SK-N-SH treated with all-trans-retinoic acid at 6 μM for 48 hours (cell line): Measurements from ENCODE around the gene ARHGAP24.

Experiments
- ATAC-seq: fragments of 200-7000 bp; cut with Tn5 transposase; 3 replicates; pipeline ENCODE4 v1.9.1; 2020; ENCODE audit warnings: mild to moderate bottlenecking, moderate library complexity
- ARNTL ChIP-seq: fragments of 450-650 bp; formaldehyde crosslinking; IDR thresholded peaks from 2 replicates; pipeline ENCODE4 v1.5.0; 2020; ENCODE audit warnings: low read depth, mild to moderate bottlenecking, moderate library complexity, borderline replicate concordance
- BACH2 ChIP-seq: fragments of 250-450 bp; sonication (Bioruptor Pico); IDR thresholded peaks from 2 replicates; pipeline ENCODE4 v1.9.0; 2021; ENCODE audit warnings: mild to moderate bottlenecking, borderline replicate concordance
- CSDC2 ChIP-seq: fragments of 250-450 bp; sonication (Bioruptor Pico); IDR thresholded peaks from 2 replicates; pipeline ENCODE4 v1.5.0; 2020; ENCODE audit warnings: mild to moderate bottlenecking, moderate library complexity
- CSRNP3 ChIP-seq: fragments of 250-450 bp; sonication (Bioruptor Pico); IDR thresholded peaks from 2 replicates; pipeline ENCODE4 v1.5.1; 2021; ENCODE audit warnings: mild to moderate bottlenecking, moderate library complexity
- ESRRG ChIP-seq: fragments of 250-450 bp; sonication (Bioruptor Pico); IDR thresholded peaks from 2 replicates; pipeline ENCODE4 v1.6.1; 2021; ENCODE audit warnings: mild to moderate bottlenecking
- GLIS3 ChIP-seq: fragments of 250-450 bp; sonication (Bioruptor Pico); IDR thresholded peaks from 2 replicates; pipeline ENCODE4 v1.5.0; 2020; ENCODE audit warnings: mild to moderate bottlenecking, moderate library complexity
- ISL1 ChIP-seq: fragments of 250-450 bp; sonication (Bioruptor Pico); IDR thresholded peaks from 2 replicates; pipeline ENCODE4 v2.1.2; 2022; ENCODE audit warnings: mild to moderate bottlenecking, moderate library complexity
- OSR1 ChIP-seq: fragments of 250-450 bp; sonication (Bioruptor Pico); IDR thresholded peaks from 2 replicates; pipeline ENCODE4 v1.8.0; 2022; ENCODE audit warnings: moderate library complexity, mild to moderate bottlenecking, inconsistent platforms
- PATZ1 ChIP-seq: fragments of 250-450 bp; sonication (Bioruptor Pico); IDR thresholded peaks from 2 replicates; pipeline ENCODE4 v1.8.0; 2020; ENCODE audit warnings: mild to moderate bottlenecking, moderate library complexity, borderline replicate concordance
- POU6F1 ChIP-seq: fragments of 250-450 bp; sonication (Bioruptor Pico); IDR thresholded peaks from 2 replicates; pipeline ENCODE4 v1.8.0; 2021; ENCODE audit warnings: low read depth, mild to moderate bottlenecking, moderate library complexity, borderline replicate concordance
- PPARA ChIP-seq: fragments of 250-450 bp; sonication (Bioruptor Pico); IDR thresholded peaks from 2 replicates; pipeline ENCODE4 v1.5.0; 2020; ENCODE audit warnings: mild to moderate bottlenecking, borderline replicate concordance
- RARB ChIP-seq: fragments of 250-450 bp; sonication (Bioruptor Pico); IDR thresholded peaks from 2 replicates; pipeline ENCODE4 v1.8.0; 2021; ENCODE audit warnings: mild to moderate bottlenecking, moderate library complexity
- SNAI2 ChIP-seq: fragments of 250-450 bp; sonication (Bioruptor Pico); IDR thresholded peaks from 2 replicates; pipeline ENCODE4 v1.5.0; 2020; ENCODE audit warnings: mild to moderate bottlenecking, moderate library complexity
- TCF4 ChIP-seq: fragments of 250-450 bp; sonication (Bioruptor Pico); IDR thresholded peaks from 2 replicates; pipeline ENCODE4 v1.8.0; 2021; ENCODE audit warnings: mild to moderate bottlenecking, moderate library complexity, borderline replicate concordance
- TSHZ2 ChIP-seq: fragments of 250-450 bp; sonication (Bioruptor Pico); IDR thresholded peaks from 2 replicates; pipeline ENCODE4 v1.5.0; 2020; ENCODE audit warnings: mild to moderate bottlenecking, moderate library complexity
- ZC3H10 ChIP-seq: fragments of 250-450 bp; sonication (Bioruptor Pico); IDR thresholded peaks from 2 replicates; pipeline ENCODE4 v1.5.1; 2021; ENCODE audit warnings: mild to moderate bottlenecking, moderate library complexity
- ZFP3 ChIP-seq: fragments of 250-450 bp; sonication (Bioruptor Pico); IDR thresholded peaks from 2 replicates; pipeline ENCODE4 v1.5.0; 2020; ENCODE audit warnings: mild to moderate bottlenecking, moderate library complexity
- ZFP30 ChIP-seq: fragments of 450-650 bp; formaldehyde crosslinking; IDR thresholded peaks from 2 replicates; pipeline ENCODE4 v1.5.0; 2022; ENCODE audit warnings: mild to moderate bottlenecking, moderate library complexity
- ZNF565 ChIP-seq: fragments of 450-650 bp; formaldehyde crosslinking; conservative IDR thresholded peaks from 2 replicates; pipeline ENCODE4 v1.5.0; 2020; ENCODE audit warnings: low read depth, mild to moderate bottlenecking, moderate library complexity
- ZNF70 ChIP-seq: fragments of 450-650 bp; formaldehyde crosslinking; IDR thresholded peaks from 2 replicates; pipeline ENCODE4 v1.5.0; 2020; ENCODE audit warnings: mild to moderate bottlenecking, moderate library complexity
- TF ChIP-seq, protein P1 (sequence below): fragments of 250-450 bp; sonication (Bioruptor Pico); IDR thresholded peaks from 2 replicates; pipeline ENCODE4 v1.5.1; 2020; ENCODE audit warnings: low read depth, mild to moderate bottlenecking, moderate library complexity

ARHGAP24 gene

GRCh38 chr4:85492336-85492735 lies 17.4 kb downstream of the ARHGAP24 start:
- no peak for ATAC-seq
- TF ChIP-seq BACH2 (CRISPR knock-in tag), result no peak
- no peak for TF ChIP-seq PATZ1 (CRISPR knock-in tag)
- TF ChIP-seq CSDC2 (CRISPR knock-in tag), result no peak
- no peak for TF ChIP-seq GLIS3
- no peak for TF ChIP-seq ESRRG (CRISPR knock-in tag)
- TF ChIP-seq POU6F1 (CRISPR knock-in tag), result no peak
- TF ChIP-seq ZNF565, result no peak
- TF ChIP-seq TSHZ2, result no peak
- TF ChIP-seq TCF4 (CRISPR knock-in tag), result no peak
- TF ChIP-seq ZC3H10, result no peak
- no peak for TF ChIP-seq ZNF70
- TF ChIP-seq ZFP30, result no peak
- no peak for TF ChIP-seq ARNTL (CRISPR knock-in tag)
- TF ChIP-seq SNAI2 (CRISPR knock-in tag), result no peak
- TF ChIP-seq RARB, result no peak
- TF ChIP-seq CSRNP3, result no peak

- TF ChIP-seq ZNF565, result no peak
- TF ChIP-seq PPARA (CRISPR knock-in tag), result no peak
- no peak for TF ChIP-seq GLIS3
- no peak for TF ChIP-seq OSR1 (CRISPR knock-in tag)
- TF ChIP-seq ZFP3 (CRISPR knock-in tag), result no peak
- TF ChIP-seq, protein P1, sequence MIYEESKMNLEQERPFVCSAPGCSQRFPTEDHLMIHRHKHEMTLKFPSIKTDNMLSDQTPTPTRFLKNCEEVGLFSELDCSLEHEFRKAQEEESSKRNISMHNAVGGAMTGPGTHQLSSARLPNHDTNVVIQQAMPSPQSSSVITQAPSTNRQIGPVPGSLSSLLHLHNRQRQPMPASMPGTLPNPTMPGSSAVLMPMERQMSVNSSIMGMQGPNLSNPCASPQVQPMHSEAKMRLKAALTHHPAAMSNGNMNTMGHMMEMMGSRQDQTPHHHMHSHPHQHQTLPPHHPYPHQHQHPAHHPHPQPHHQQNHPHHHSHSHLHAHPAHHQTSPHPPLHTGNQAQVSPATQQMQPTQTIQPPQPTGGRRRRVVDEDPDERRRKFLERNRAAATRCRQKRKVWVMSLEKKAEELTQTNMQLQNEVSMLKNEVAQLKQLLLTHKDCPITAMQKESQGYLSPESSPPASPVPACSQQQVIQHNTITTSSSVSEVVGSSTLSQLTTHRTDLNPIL, result no peak
- no peak for TF ChIP-seq ISL1 (CRISPR knock-in tag)
- no peak for TF ChIP-seq POU6F1 (CRISPR knock-in tag)
- TF ChIP-seq ARNTL (CRISPR knock-in tag), result no peak
- TF ChIP-seq BACH2 (CRISPR knock-in tag), result no peak
- ATAC-seq, result peak; percentile 44
Observed at GRCh38 chr4:85495621-85496020, 20.7 kb downstream of the ARHGAP24 start.
